Bronchial epithelial cell (primary cell): ENCODE results near the gene ART1. TPM values are rescaled to one million over a fixed set of nuclear protein-coding genes. Genes with fewer than 3 reads are reported as not detected.
"Not testable (repeated sequence)": the region's sequence is repeated elsewhere in the genome, so short reads cannot be mapped to it uniquely, and the experiment has no call there.

Source experiments
- DNase-seq: peaks from one replicate; pipeline ENCODE4 v3.0.0-alpha.2; 2010; ENCODE audit warnings: low read depth
- FAIRE-seq: peaks from 2 replicates; lab custom pipeline; 2011; peaks lifted over from hg19 to GRCh38; lab: Jason Lieb, UNC
- H3K27me3 ChIP-seq: 2 replicates; pipeline ENCODE4 v1.5.1; 2011; ENCODE audit warnings: low read length; ENCODE audit not compliant: control insufficient read depth, insufficient read depth
- H3K36me3 ChIP-seq: 2 replicates; pipeline ENCODE4 v1.5.1; 2011; ENCODE audit warnings: low read length; ENCODE audit not compliant: control insufficient read depth, insufficient read depth
- H3K4me3 ChIP-seq: 2 replicates; pipeline ENCODE4 v1.5.1; 2011; ENCODE audit warnings: mild to moderate bottlenecking, low read depth, low read length, control low read depth
- CTCF ChIP-seq: IDR thresholded peaks from 2 replicates; pipeline ENCODE4 v1.5.1; 2011; ENCODE audit warnings: mild to moderate bottlenecking, moderate library complexity, low read length, control low read depth, inconsistent platforms; ENCODE audit not compliant: insufficient read depth, severe bottlenecking
- total RNA-seq: library from RNA; depleted of rRNA; stranded (reverse); fragments of >200 nt; gene quantifications from 2 replicates; pipeline ENCODE4 v1.2.1, GENCODE V29; 2014

ART1 gene
- not detected in 2 replicates for total RNA-seq

GRCh38 chr11:3644817-3645235, at the start of gene ART1:
Gene ART1, plus strand, starts transcription at chr11:3645128. Its CDS starts 14,086 bp downstream, at chr11:3659214.
- no peak within 1 kb of the TSS for H3K4me3 ChIP-seq
- peaks cover 7% of the 10 kb centered on the region for H3K27me3 ChIP-seq
- no peaks in the 10 kb centered on the region for H3K36me3 ChIP-seq
- TF ChIP-seq CTCF: no peak
- DNase-seq (no peak), FAIRE-seq (no peak)

GRCh38 chr11:3597743-3598142, 47.2 kb upstream of the ART1 start:
- not testable (repeated sequence) for H3K27me3 ChIP-seq, DNase-seq, FAIRE-seq, H3K36me3 ChIP-seq, H3K4me3 ChIP-seq

GRCh38 chr11:3600201-3600600, 44.7 kb upstream of the ART1 start:
- H3K4me3 ChIP-seq, DNase-seq, FAIRE-seq, H3K27me3 ChIP-seq, H3K36me3 ChIP-seq: not testable (repeated sequence)

GRCh38 chr11:3604167-3604566, 40.8 kb upstream of the ART1 start:
- DNase-seq: no peak
- H3K36me3 ChIP-seq: no peaks in the 10 kb centered on the region
- H3K27me3 ChIP-seq: no peaks in the 10 kb centered on the region
- FAIRE-seq: no peak
- H3K4me3 ChIP-seq: no peak overlapping the region
- no peak for TF ChIP-seq CTCF

- H3K36me3 ChIP-seq: no peaks in the 10 kb centered on the region
- no peak overlapping the region for H3K4me3 ChIP-seq
- H3K27me3 ChIP-seq: no peaks in the 10 kb centered on the region
- TF ChIP-seq CTCF: no peak
- peak; percentile 43 for FAIRE-seq
- DNase-seq: no peak
Observed at GRCh38 chr11:3605283-3605662, 39.7 kb upstream of the ART1 start.

GRCh38 chr11:3605771-3606203, 39.1 kb upstream of the ART1 start:
- no peak for TF ChIP-seq CTCF
- Histone ChIP-seq H3K4me3 (no peak overlapping the region), H3K27me3 (no peaks in the 10 kb centered on the region), H3K36me3 (no peaks in the 10 kb centered on the region)
- no peak for DNase-seq
- FAIRE-seq: no peak

GRCh38 chr11:3609416-3610265, 35.3 kb upstream of the ART1 start:
- FAIRE-seq: no peak
- no peaks in the 10 kb centered on the region for H3K27me3 ChIP-seq
- peak; percentile 81 for TF ChIP-seq CTCF
- H3K36me3 ChIP-seq: no peaks in the 10 kb centered on the region
- H3K4me3 ChIP-seq: no peak overlapping the region
- peak; percentile 39 for DNase-seq
